Large intestine (tissue), 12 donors: Measurements from ENCODE around the gene GOLGA6A. TPM values are rescaled to one million over a fixed set of nuclear protein-coding genes. Genes with fewer than 3 reads are reported as not detected.
"Not testable (repeated sequence)": the region's sequence is repeated elsewhere in the genome, so short reads cannot be mapped to it uniquely, and the experiment has no call there.

ENCODE experiments used
- DNase-seq, 2 donors: peaks; one replicate each; pipeline versions ENCODE4 v3.0.0 to v3.0.0-alpha.2; 2013
- H3K27ac ChIP-seq: one replicate; pipeline ENCODE4 v1.5.1; 2013; ENCODE audit warnings: low read length
- H3K27me3 ChIP-seq: 2 replicates; pipeline ENCODE4 v1.6.1; 2013; ENCODE audit warnings: low read length; ENCODE audit not compliant: control insufficient read depth, insufficient read depth
- H3K36me3 ChIP-seq: 2 replicates; pipeline ENCODE4 v1.6.1; 2013; ENCODE audit warnings: low read length; ENCODE audit not compliant: control insufficient read depth, insufficient read depth
- H3K4me1 ChIP-seq: one replicate; pipeline ENCODE4 v1.6.1; 2013; ENCODE audit warnings: low read length; ENCODE audit not compliant: control insufficient read depth, insufficient read depth
- H3K4me3 ChIP-seq: one replicate; pipeline ENCODE4 v1.5.1; 2013; ENCODE audit warnings: low read length
- H3K9me3 ChIP-seq: one replicate; pipeline ENCODE4 v1.6.1; 2013; ENCODE audit warnings: mild to moderate bottlenecking, low read depth, low read length, moderate library complexity; ENCODE audit not compliant: control insufficient read depth
- WGBS: methylation state at CpG from one replicate; pipeline ENCODE4 v1.1.5; 2013; ENCODE audit warnings: low lambda C conversion rate; ENCODE audit not compliant: insufficient coverage; 5-methylcytosine and 5-hydroxymethylcytosine counted together
- long read RNA-seq, 11 donors: transcript quantifications; one replicate each; lab custom pipeline, GENCODE V29; 2026
- polyA plus RNA-seq: library from polyadenylated mRNA; unstranded; fragments of 120-200 nt; gene quantifications from one replicate; pipeline ENCODE4 v1.2.1, GENCODE V29; 2013

GOLGA6A gene
- polyA plus RNA-seq, result 0.15 TPM
- long read RNA-seq, donor 1, result 0 reads
- long read RNA-seq, donor 2, result 0 reads
- long read RNA-seq, donor 3, result 0 reads
- long read RNA-seq, donor 4, result 0 reads
- long read RNA-seq, donor 5, result 0 reads
- long read RNA-seq, donor 6, result 0 reads
- long read RNA-seq, donor 7, result 0 reads
- long read RNA-seq, donor 8, result 0 reads
- long read RNA-seq, donor 9, result 0 reads
- long read RNA-seq, donor 10, result 0 reads
- long read RNA-seq, donor 11, result 0 reads

DNA sequence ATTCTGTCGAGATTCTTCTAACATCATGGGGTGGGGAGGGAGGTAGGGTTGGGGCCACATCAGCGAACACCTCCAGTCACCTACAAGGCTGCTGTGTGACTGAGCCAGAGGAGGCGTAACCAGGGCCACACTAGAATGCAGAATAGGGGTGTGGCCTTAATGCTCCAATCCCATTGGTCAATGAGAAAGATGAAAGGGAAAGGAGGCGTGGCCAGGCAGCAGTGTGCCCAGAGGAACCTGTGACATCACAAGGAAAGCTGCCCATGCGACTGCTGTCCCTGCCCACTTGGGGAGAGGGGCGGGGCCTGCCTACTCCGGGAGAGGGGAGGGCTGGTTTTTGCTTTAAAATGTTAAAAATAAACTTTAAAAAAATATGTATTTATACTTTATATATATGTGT is at the start of gene GOLGA6A:
Gene GOLGA6A (minus strand): TSS at position 101 of the 400 bp plus-strand sequence. CDS start 41 bp downstream, at position 60.
- H3K36me3 ChIP-seq, H3K27ac ChIP-seq, DNase-seq, H3K4me3 ChIP-seq, H3K4me1 ChIP-seq, H3K27me3 ChIP-seq, H3K9me3 ChIP-seq: not testable (repeated sequence)
- WGBS, result no CpG with 5 or more reads among the region's 7 CpGs

DNA sequence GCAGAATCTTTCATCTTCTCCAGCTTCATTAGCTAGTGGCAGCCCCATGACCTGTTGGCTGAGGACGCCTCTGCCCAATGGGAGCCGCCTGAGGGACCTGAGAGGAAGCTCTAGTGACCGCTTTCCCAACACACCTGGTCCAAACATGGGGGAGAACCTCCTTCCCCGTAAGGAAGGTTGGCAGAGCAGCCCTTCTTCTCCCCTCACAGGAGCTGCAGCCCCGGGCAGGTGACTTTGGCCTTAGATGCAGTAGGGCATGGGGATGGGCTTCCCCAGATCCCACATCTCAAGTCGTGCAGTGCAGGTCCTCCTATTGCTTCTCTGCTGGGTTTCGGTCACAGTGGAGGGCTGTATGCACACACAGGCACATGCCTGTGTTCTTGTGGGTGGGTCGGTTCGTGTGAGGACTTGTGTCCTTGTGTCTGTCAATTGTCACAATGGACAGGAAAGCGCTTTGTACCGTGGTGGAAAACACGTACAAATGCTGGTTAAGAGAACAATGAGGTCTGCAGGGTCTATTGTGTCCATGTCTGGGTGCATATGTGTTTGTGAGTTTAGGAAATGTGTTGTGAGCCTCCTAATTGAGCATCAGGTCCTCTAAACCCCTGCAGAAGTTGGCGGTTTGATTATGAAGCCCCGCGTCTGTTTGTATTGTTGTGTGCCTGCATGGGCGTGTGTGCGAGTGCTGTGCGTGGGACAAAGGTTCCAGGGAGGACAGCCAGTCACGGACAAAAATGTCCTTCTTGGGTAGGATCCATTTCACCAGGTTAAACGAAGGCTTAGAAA is 49.5 kb upstream of the GOLGA6A start:
- Histone ChIP-seq H3K4me1 (peaks cover 11% of the 10 kb centered on the region), H3K27me3 (peaks cover 98% of the 10 kb centered on the region)

DNA sequence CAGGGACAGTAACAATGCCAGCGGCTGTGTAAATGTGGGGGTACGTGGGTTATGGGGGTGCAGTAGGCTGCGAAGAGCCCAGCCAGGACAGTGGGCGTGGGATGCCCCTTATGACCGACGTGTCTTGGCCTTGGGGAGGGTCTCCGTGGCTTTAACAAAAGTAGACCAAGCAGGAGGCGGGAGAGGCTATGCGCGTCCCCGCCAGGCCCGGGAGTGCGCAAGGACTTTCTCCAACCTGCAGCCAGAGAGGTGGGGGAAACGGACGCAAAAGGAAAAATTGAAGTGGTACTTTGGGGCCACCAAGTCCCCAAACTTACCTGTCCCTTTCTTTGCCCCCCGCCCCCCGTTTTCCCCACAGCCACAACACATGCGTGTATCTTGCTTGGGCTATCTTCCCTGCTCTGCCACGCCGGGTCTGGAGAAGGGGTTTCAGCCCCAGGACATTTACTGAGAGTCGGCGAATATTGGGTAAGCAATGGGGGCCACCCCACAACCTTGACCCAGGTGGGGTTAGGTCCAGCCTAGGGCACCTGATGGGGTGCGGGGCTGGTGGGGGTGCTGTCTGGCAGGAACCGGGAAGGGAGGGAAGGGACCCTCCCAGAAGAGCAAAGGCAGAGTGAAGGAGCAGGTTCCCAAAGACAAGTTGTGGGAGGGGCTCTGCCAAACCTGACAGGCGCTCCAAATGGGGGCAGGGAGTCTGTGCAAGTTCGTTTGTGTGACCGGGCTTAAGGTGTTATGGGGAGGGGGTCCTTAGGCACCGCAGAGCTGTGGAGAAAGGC is 48.7 kb upstream of the GOLGA6A start:
- peaks cover 11% of the 10 kb centered on the region for H3K4me1 ChIP-seq
- no peak overlapping the region for H3K4me3 ChIP-seq
- peaks cover 45% of the 10 kb centered on the region for H3K9me3 ChIP-seq
- H3K27me3 ChIP-seq, result peaks cover 93% of the 10 kb centered on the region
- no CpG with 5 or more reads among the region's 28 CpGs for WGBS
- H3K36me3 ChIP-seq, result no peaks in the 10 kb centered on the region
- DNase-seq, result no peak
- H3K27ac ChIP-seq, result no peak overlapping the region

More for the DNA sequence above, 49.5 kb upstream of the GOLGA6A start:
- H3K27ac ChIP-seq, result no peak overlapping the region
- H3K36me3 ChIP-seq, result no peaks in the 10 kb centered on the region
- no peak for DNase-seq
- H3K9me3 ChIP-seq, result peaks cover 46% of the 10 kb centered on the region
- WGBS, result no CpG with 5 or more reads among the region's 20 CpGs
- H3K4me3 ChIP-seq, result no peak overlapping the region

DNA sequence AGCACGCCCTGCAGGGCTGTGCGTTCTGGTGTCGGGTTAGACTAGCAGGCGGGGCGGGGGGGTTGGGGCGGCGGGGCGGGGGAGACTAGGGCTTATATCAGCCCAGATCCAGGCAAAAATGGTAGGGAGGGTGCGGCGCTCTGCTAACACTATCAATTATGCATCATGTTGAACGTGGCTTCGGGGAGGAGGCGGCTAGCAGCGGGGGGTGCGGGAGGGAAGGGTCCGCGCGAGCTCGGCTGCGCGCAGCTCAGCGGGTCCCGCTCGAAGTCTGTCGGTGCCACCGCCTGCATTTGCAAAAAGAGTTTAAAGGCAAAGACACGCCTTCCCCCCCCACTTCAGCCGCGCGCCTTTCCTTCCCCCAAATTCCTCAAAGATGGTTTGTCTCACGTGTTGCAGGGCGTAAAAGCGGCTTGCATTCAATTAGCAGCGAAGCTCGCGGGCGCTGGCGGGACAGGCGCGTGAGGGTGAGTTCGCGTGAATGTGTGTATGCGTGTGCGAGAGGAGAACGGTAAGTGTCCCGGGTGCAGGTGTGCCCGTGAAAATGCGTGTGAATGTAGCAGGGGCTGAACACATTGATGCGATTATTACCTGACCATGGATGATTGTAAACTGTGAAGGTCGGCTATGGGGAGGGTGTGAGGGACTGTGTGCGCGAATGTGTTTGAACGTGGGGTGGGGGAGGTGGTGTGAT is 48.0 kb upstream of the GOLGA6A start, which contains the start of gene ISLR2:
Gene ISLR2 (plus strand): TSS at position 432 of the 694 bp plus-strand sequence. CDS start 2,169 bp downstream, outside the sequence.
- no peaks in the 10 kb centered on the region for H3K36me3 ChIP-seq
- no peak within 1 kb of the TSS for H3K4me3 ChIP-seq
- H3K9me3 ChIP-seq, result peaks cover 37% of the 10 kb centered on the region
- peak in 1 of 2 donors; percentile 7 for DNase-seq
- no peak within 1 kb of the TSS for H3K27ac ChIP-seq
- H3K27me3 ChIP-seq, result peaks cover 93% of the 10 kb centered on the region
- H3K4me1 ChIP-seq, result peaks cover 11% of the 10 kb centered on the region
- no CpG with 5 or more reads among the region's 53 CpGs for WGBS

- no CpG with 5 or more reads among the region's 40 CpGs for WGBS
- Histone ChIP-seq H3K27ac (no peak overlapping the region), H3K27me3 (peaks cover 91% of the 10 kb centered on the region), H3K4me3 (no peak overlapping the region), H3K36me3 (no peaks in the 10 kb centered on the region), H3K9me3 (peaks cover 36% of the 10 kb centered on the region), H3K4me1 (peaks cover 11% of the 10 kb centered on the region)
- peak in 1 of 2 donors; percentile 26 for DNase-seq
Observed at GRCh38 chr15:74129586-74130154, 47.3 kb upstream of the GOLGA6A start.

- H3K27ac ChIP-seq, result no peak overlapping the region
- peaks cover 90% of the 10 kb centered on the region for H3K27me3 ChIP-seq
- peak in 1 of 2 donors; percentile 6 for DNase-seq
- 4% methylated on average over 5 of the region's 43 CpGs for WGBS
- no peaks in the 10 kb centered on the region for H3K36me3 ChIP-seq
- peaks cover 29% of the 10 kb centered on the region for H3K9me3 ChIP-seq
- H3K4me1 ChIP-seq, result peaks cover 7% of the 10 kb centered on the region
- no peak overlapping the region for H3K4me3 ChIP-seq
Observed at GRCh38 chr15:74128785-74129585, 46.6 kb upstream of the GOLGA6A start.

GRCh38 chr15:74127954-74128784 is 45.8 kb upstream of the GOLGA6A start:
- no CpG with 5 or more reads among the region's 53 CpGs for WGBS
- H3K4me3 ChIP-seq, result peak overlapping the region; percentile 5
- H3K27me3 ChIP-seq, result peaks cover 86% of the 10 kb centered on the region
- peaks cover 21% of the 10 kb centered on the region for H3K9me3 ChIP-seq
- no peaks in the 10 kb centered on the region for H3K36me3 ChIP-seq
- peaks cover 7% of the 10 kb centered on the region for H3K4me1 ChIP-seq
- no peak for DNase-seq
- H3K27ac ChIP-seq, result no peak overlapping the region

- H3K27me3 ChIP-seq, result peaks cover 86% of the 10 kb centered on the region
- WGBS, result no CpG with 5 or more reads among the region's 44 CpGs
Observed at GRCh38 chr15:74127255-74127953, 45.1 kb upstream of the GOLGA6A start.

More at GRCh38 chr15:74127255-74127953, 45.1 kb upstream of the GOLGA6A start:
- peak; percentile 76 to 77 for DNase-seq
- Histone ChIP-seq H3K36me3 (no peaks in the 10 kb centered on the region), H3K27ac (no peak overlapping the region), H3K4me1 (peaks cover 7% of the 10 kb centered on the region), H3K9me3 (peaks cover 13% of the 10 kb centered on the region), H3K4me3 (peak overlapping the region; percentile 5)
